Body of pancreas (tissue), 4 donors: ENCODE measurements around the gene SKOR1.

Source experiments
- CTCF ChIP-seq, 7 experiments: fragments of 450-650 bp in 4 of 7; fragments of 200-600 bp in 3 of 7; sonication (generic) in 3 of 7; IDR thresholded peaks; one replicate each; pipeline ENCODE4 v1.5.1; 2016 to 2019; ENCODE audit warnings: antibody characterized with exemption in 7 of 7
- POLR2A ChIP-seq, 3 donors: fragments of 450-650 bp; IDR thresholded peaks; one replicate each; pipeline ENCODE4 v1.6.1; 2016; ENCODE audit warnings: antibody characterized with exemption in 3 of 3, mild to moderate bottlenecking in 2 of 3

GRCh38 chr15:67879440-67880129 is 54.3 kb downstream of the SKOR1 start:
- TF ChIP-seq POLR2A (IDR thresholded peaks at IDR 0.05) = no peak
- no peak for TF ChIP-seq CTCF (IDR thresholded peaks at IDR 0.05)
